ENCODE results near the gene WDR5.

WDR5 gene

DNA sequence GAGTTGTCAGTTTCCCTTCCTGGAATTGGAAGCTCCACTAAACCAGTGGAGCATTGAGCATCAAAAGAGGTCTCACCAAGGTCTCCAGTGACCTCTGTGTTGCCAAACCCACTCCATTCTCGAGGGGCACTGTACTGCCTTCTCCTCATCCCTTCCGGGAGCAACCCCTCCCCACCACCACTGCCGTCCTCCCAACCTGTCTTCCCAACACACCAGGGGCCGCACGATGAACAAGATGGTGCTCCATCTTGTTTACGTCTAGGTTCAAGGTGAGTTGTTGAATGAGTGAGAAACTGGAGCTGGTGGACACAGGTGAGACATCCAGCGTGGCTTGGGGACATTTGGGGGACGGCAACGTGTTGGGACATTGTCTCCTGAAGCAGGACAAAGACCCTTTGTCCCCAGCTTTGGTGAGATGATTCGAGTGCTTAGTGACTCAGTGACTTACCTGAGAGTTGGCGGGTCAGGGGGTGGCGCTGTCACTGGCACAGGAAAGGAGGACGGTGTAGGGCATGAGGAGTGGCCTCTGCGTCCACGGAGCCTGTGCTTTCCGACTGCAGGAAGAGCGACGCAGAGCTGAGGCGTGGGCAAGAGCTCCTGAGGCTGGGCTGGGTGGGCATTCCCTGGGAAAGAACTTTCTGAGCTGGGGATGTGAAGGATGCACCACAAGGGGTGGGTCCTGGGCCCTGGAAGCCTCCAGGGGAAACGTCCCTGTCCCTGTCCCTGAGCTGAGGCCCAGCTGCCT is 73.3 kb downstream of the WDR5 start:
- DNase-seq (ENCODE audit: low read depth in 2 of 2) = no peak

Measured in stimulated activated CD4-positive, alpha-beta T cell treated with anti-CD3 and anti-CD28 coated beads, Interleukin-4, amount 100 ng/mL, for 48 hours (primary cell).